Prostate gland (tissue), 2 donors: Measurements from ENCODE around the gene ZBED5.

Source experiments
- CTCF ChIP-seq, 4 experiments: fragments of 200-600 bp in 2 of 4; fragments of 450-650 bp in 2 of 4; sonication (generic) in 2 of 4; IDR thresholded peaks; 1 replicate in 3 of 4; 2 replicates in 1 of 4; pipeline ENCODE4 v1.5.1; 2016 to 2019; ENCODE audit warnings: antibody characterized with exemption in 4 of 4, mild to moderate bottlenecking in 2 of 4, moderate library complexity in 2 of 4
- POLR2A ChIP-seq: fragments of 450-650 bp; IDR thresholded peaks from one replicate; pipeline ENCODE4 v1.6.1; 2016; ENCODE audit warnings: antibody characterized with exemption, mild to moderate bottlenecking
- POLR2AphosphoS5 ChIP-seq: sonication (generic); formaldehyde crosslinking; IDR thresholded peaks from one replicate; pipeline ENCODE4 v1.6.1; 2017; ENCODE audit warnings: antibody characterized with exemption

DNA sequence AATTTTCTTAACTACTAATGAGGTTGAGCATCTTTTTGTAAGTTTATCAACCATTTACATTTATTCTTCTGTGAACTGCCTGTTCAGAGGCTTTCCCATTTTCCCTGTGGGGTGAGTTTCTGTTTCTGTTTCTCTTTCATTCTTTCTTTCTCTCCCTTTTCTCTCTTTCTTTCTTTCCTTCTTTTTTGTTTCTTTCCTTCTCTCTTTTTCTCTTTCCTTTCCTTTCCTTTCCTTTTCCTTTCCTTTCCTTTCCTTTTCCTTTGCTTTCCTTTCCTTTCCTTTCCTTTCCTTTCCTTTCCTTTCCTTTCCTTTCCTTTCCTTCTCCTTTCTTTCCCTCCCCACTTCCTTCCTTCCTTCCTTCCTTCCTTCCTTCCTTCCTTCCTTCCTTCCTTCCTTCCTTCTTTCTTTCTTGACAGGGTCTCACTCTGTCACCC is 8.0 kb upstream of the ZBED5 start:
- no peak for TF ChIP-seq CTCF (IDR thresholded peaks at IDR 0.05)
- TF ChIP-seq POLR2A, result no peak
- no peak for TF ChIP-seq POLR2AphosphoS5
